BLaER1 treated with 17β-estradiol and CSF1 and Interleukin-3, amounts not matched to agents 10 nM and 100 nM (cell line): ENCODE results near the gene ARRB1.

ENCODE experiments used
- H3K27ac ChIP-seq, 11 experiments: shearing (Covaris generic); formaldehyde crosslinking; 2 replicates each; pipeline ENCODE4 v1.8.1; 2022
- H3K27me3 ChIP-seq, 11 experiments: shearing (Covaris generic); formaldehyde crosslinking; 2 replicates each; pipeline ENCODE4 v1.8.1; 2022
- H3K36me3 ChIP-seq, 11 experiments: shearing (Covaris generic); formaldehyde crosslinking; 2 replicates each; pipeline ENCODE4 v1.8.1; 2022
- H3K4me1 ChIP-seq, 10 experiments: shearing (Covaris generic); formaldehyde crosslinking; 2 replicates each; pipeline ENCODE4 v1.8.1; 2022
- H3K4me2 ChIP-seq, 11 experiments: shearing (Covaris generic); formaldehyde crosslinking; 2 replicates each; pipeline ENCODE4 v1.8.1; 2022
- H3K4me3 ChIP-seq, 10 experiments: shearing (Covaris generic); formaldehyde crosslinking; 2 replicates each; pipeline ENCODE4 v1.8.1; 2022
- H3K9ac ChIP-seq, 11 experiments: shearing (Covaris generic); formaldehyde crosslinking; 2 replicates each; pipeline ENCODE4 v1.8.1; 2022
- H3K9me3 ChIP-seq, 11 experiments: shearing (Covaris generic); formaldehyde crosslinking; replicated peaks in 1 of 11; 2 replicates each; pipeline ENCODE4 v1.8.1; 2022
- H4K20me1 ChIP-seq, 11 experiments: shearing (Covaris generic); formaldehyde crosslinking; 2 replicates each; pipeline ENCODE4 v1.8.1; 2022
- Cebpa-rat ChIP-seq, 11 experiments: shearing (Covaris generic); IDR thresholded peaks; 2 replicates each; pipeline ENCODE4 v1.8.1; 2022

Gene ARRB1

DNA sequence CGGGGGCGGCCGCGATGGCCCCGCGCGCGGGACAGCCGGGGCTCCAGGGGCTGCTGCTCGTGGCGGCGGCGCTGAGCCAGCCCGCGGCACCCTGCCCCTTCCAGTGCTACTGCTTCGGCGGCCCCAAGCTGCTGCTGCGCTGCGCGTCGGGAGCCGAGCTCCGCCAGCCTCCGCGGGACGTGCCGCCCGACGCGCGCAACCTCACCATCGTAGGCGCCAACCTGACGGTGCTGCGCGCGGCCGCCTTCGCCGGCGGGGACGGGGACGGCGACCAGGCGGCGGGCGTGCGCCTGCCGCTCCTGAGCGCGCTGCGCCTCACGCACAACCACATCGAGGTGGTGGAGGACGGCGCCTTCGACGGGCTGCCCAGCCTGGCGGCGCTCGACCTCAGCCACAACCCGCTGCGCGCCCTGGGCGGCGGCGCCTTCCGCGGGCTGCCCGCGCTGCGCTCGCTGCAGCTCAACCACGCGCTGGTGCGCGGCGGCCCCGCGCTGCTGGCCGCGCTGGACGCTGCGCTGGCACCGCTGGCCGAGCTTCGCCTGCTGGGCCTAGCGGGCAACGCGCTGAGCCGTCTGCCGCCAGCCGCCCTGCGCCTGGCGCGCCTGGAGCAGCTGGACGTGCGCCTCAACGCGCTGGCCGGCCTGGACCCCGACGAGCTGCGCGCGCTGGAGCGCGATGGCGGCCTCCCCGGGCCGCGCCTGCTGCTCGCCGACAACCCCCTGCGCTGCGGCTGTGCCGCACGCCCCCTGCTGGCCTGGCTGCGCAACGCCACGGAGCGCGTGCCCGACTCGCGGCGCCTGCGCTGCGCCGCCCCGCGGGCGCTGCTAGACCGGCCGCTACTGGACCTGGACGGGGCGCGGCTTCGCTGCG lies 110.2 kb downstream of the ARRB1 start:
- H4K20me1 ChIP-seq = peaks cover 0 to 48% (median 13%) of the 10 kb centered on the region in 11 experiments; a peak in 12 of 22 replicates
- H3K9ac ChIP-seq = peak overlapping the region in 8 of 11 experiments; percentile 14 to 47 (median 35); a peak in 10 of 22 replicates
- TF ChIP-seq Cebpa-rat (IDR thresholded peaks at IDR 0.05) = no peak
- H3K4me3 ChIP-seq = peak overlapping the region; percentile 50 to 68 (median 56)
- H3K9me3 ChIP-seq = peaks cover 0 to 9% (median 0%) of the 10 kb centered on the region in 11 experiments; a peak in 5 of 22 replicates
- peaks cover 63 to 86% (median 81%) of the 10 kb centered on the region in 11 experiments for H3K27me3 ChIP-seq
- peak overlapping the region; percentile 76 to 93 (median 87) for H3K4me2 ChIP-seq
- H3K27ac ChIP-seq = no peak overlapping the region
- no peaks in the 10 kb centered on the region for H3K36me3 ChIP-seq
- peaks cover 14 to 28% (median 22%) of the 10 kb centered on the region in 10 experiments; a peak in 19 of 20 replicates for H3K4me1 ChIP-seq

- Histone ChIP-seq H3K9me3 (peaks cover 0 to 9% (median 0%) of the 10 kb centered on the region in 11 experiments; a peak in 5 of 22 replicates), H3K4me1 (peaks cover 14 to 28% (median 22%) of the 10 kb centered on the region in 10 experiments; a peak in 19 of 20 replicates), H4K20me1 (peaks cover 0 to 48% (median 13%) of the 10 kb centered on the region in 11 experiments; a peak in 12 of 22 replicates), H3K27me3 (peaks cover 63 to 90% (median 84%) of the 10 kb centered on the region in 11 experiments), H3K4me3 (peak within 1 kb of the TSS; percentile 50 to 68 (median 56)), H3K9ac (peak within 1 kb of the TSS in 7 of 11 experiments; percentile 4 to 47 (median 40); a peak in 9 of 22 replicates), H3K36me3 (no peaks in the 10 kb centered on the region), H3K27ac (no peak within 1 kb of the TSS), H3K4me2 (peak within 1 kb of the TSS; percentile 76 to 93 (median 87))
- TF ChIP-seq Cebpa-rat (IDR thresholded peaks at IDR 0.05) = no peak
Observed at GRCh38 chr11:75240311-75241035, 111.0 kb downstream of the ARRB1 start, which contains the start of gene TPBGL. Gene TPBGL (plus strand): TSS chr11:75240774. CDS start chr11:75241050, 276 bp downstream.

GRCh38 chr11:75239531-75240290 lies 111.8 kb downstream of the ARRB1 start:
- peaks cover 14 to 28% (median 22%) of the 10 kb centered on the region in 10 experiments; a peak in 19 of 20 replicates for H3K4me1 ChIP-seq
- H3K4me2 ChIP-seq = peak overlapping the region in 5 of 11 experiments; percentile 81 to 93 (median 90); a peak in 9 of 22 replicates
- H4K20me1 ChIP-seq = peaks cover 0 to 48% (median 13%) of the 10 kb centered on the region in 11 experiments; a peak in 12 of 22 replicates
- H3K27me3 ChIP-seq = peaks cover 63 to 98% (median 85%) of the 10 kb centered on the region in 11 experiments
- no peak for TF ChIP-seq Cebpa-rat (IDR thresholded peaks at IDR 0.05)
- H3K9ac ChIP-seq = no peak overlapping the region
- H3K36me3 ChIP-seq = no peaks in the 10 kb centered on the region
- H3K27ac ChIP-seq = no peak overlapping the region
- peaks cover 0 to 9% (median 0%) of the 10 kb centered on the region in 11 experiments; a peak in 5 of 22 replicates for H3K9me3 ChIP-seq
- peak overlapping the region in 2 of 10 experiments; percentile 52 to 63; a peak in 2 of 20 replicates for H3K4me3 ChIP-seq

GRCh38 chr11:75238595-75239440 lies 112.6 kb downstream of the ARRB1 start:
- Histone ChIP-seq H3K27me3 (peaks cover 63 to 93% (median 79%) of the 10 kb centered on the region in 11 experiments), H3K36me3 (no peaks in the 10 kb centered on the region), H4K20me1 (peaks cover 0 to 43% (median 13%) of the 10 kb centered on the region in 11 experiments; a peak in 12 of 22 replicates), H3K4me1 (peaks cover 14 to 28% (median 22%) of the 10 kb centered on the region in 10 experiments; a peak in 19 of 20 replicates), H3K4me3 (no peak overlapping the region), H3K4me2 (no peak overlapping the region), H3K27ac (no peak overlapping the region), H3K9me3 (peaks cover 0 to 9% (median 0%) of the 10 kb centered on the region in 11 experiments; a peak in 5 of 22 replicates), H3K9ac (no peak overlapping the region)
- no peak for TF ChIP-seq Cebpa-rat (IDR thresholded peaks at IDR 0.05)

- Histone ChIP-seq H3K36me3 (no peaks in the 10 kb centered on the region), H3K4me3 (no peak overlapping the region), H3K9ac (no peak overlapping the region), H3K9me3 (peaks cover 0 to 9% (median 0%) of the 10 kb centered on the region in 11 experiments; a peak in 5 of 22 replicates), H3K27ac (no peak overlapping the region), H3K4me1 (peaks cover 13 to 28% (median 20%) of the 10 kb centered on the region in 10 experiments; a peak in 19 of 20 replicates), H3K27me3 (peaks cover 46 to 75% (median 61%) of the 10 kb centered on the region in 11 experiments), H4K20me1 (peaks cover 0 to 46% (median 9%) of the 10 kb centered on the region in 11 experiments; a peak in 12 of 22 replicates), H3K4me2 (peak overlapping the region in 6 of 11 experiments; percentile 14 to 32 (median 20); a peak in 5 of 22 replicates)
- TF ChIP-seq Cebpa-rat (IDR thresholded peaks at IDR 0.05) = no peak
Observed at GRCh38 chr11:75237050-75237449, 114.4 kb downstream of the ARRB1 start.

GRCh38 chr11:75236062-75236461 lies 115.4 kb downstream of the ARRB1 start:
- no peak overlapping the region for H3K27ac ChIP-seq
- H3K4me3 ChIP-seq = no peak overlapping the region
- TF ChIP-seq Cebpa-rat (IDR thresholded peaks at IDR 0.05) = no peak
- H3K27me3 ChIP-seq = peaks cover 36 to 65% (median 51%) of the 10 kb centered on the region in 11 experiments
- H3K36me3 ChIP-seq = no peaks in the 10 kb centered on the region
- no peak overlapping the region for H3K9ac ChIP-seq
- peaks cover 0 to 2% (median 0%) of the 10 kb centered on the region in 11 experiments; a peak in 4 of 22 replicates for H3K9me3 ChIP-seq
- H4K20me1 ChIP-seq = peaks cover 0 to 53% (median 6%) of the 10 kb centered on the region in 11 experiments; a peak in 12 of 22 replicates
- peaks cover 4 to 18% (median 11%) of the 10 kb centered on the region in 10 experiments; a peak in 19 of 20 replicates for H3K4me1 ChIP-seq
- H3K4me2 ChIP-seq = no peak overlapping the region

DNA sequence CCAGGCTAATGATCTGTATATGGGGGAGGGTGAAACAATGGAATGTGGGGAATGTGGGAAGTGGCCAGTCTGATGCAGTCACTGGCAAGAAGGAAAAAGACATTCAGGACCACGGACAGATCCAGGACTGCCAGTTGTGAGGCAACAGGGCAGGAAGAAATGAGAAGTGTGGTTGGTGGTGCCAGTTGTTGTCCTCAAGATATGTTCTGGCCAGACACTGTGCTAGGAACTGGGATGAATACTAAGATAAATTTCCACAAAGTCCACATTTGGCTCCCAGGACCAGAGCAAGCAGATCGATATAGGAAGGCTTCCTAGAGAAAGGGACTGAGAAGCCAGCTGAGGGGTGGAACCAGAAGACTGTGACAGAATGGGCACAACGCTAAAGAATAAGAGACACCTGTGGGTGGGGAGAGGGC lies 117.7 kb downstream of the ARRB1 start:
- no peaks in the 10 kb centered on the region for H3K36me3 ChIP-seq
- no peak overlapping the region for H3K9ac ChIP-seq
- H3K4me1 ChIP-seq = peaks cover 0 to 7% (median 0%) of the 10 kb centered on the region in 10 experiments; a peak in 8 of 20 replicates
- H4K20me1 ChIP-seq = peaks cover 0 to 41% (median 0%) of the 10 kb centered on the region in 11 experiments; a peak in 8 of 22 replicates
- H3K9me3 ChIP-seq = no peaks in the 10 kb centered on the region
- H3K27ac ChIP-seq = no peak overlapping the region
- H3K27me3 ChIP-seq = peaks cover 13 to 42% (median 28%) of the 10 kb centered on the region in 11 experiments
- TF ChIP-seq Cebpa-rat (IDR thresholded peaks at IDR 0.05) = peak in 2 of 11 experiments; percentile 18 to 36; a peak in 1 of 22 replicates
- H3K4me2 ChIP-seq = no peak overlapping the region
- H3K4me3 ChIP-seq = no peak overlapping the region
